ENCODE results near the gene LAPTM4A. TPM values are rescaled to one million over a fixed set of nuclear protein-coding genes. Genes with fewer than 3 reads are reported as not detected.

LAPTM4A gene
- total RNA-seq (ENCODE audit: low replicate concordance) = 90.2 and 251 TPM in 2 replicates

- peak; percentile 5 for TF ChIP-seq CTCF (IDR thresholded peaks at IDR 0.05; ENCODE audit: insufficient read depth, low read length)
- DNase-seq (ENCODE audit: low read depth) = peak; percentile 100
- H3K4me3 ChIP-seq (ENCODE audit: low read depth, low read length) = peak within 1 kb of the TSS; percentile 95
Measured at GRCh38 chr2:20051532-20052228, at the start of gene LAPTM4A. Gene LAPTM4A (minus strand): TSS chr2:20051628. CDS start chr2:20051520, 108 bp downstream.

- TF ChIP-seq CTCF (IDR thresholded peaks at IDR 0.05; ENCODE audit: insufficient read depth, low read length) = no peak
- DNase-seq (ENCODE audit: low read depth) = no peak
- H3K4me3 ChIP-seq (ENCODE audit: low read depth, low read length) = no peak overlapping the region
Measured at GRCh38 chr2:20100711-20101110, 49.3 kb upstream of the LAPTM4A start.

GRCh38 chr2:20099780-20100179 is 48.4 kb upstream of the LAPTM4A start:
- no peak for DNase-seq (ENCODE audit: low read depth)
- TF ChIP-seq CTCF (IDR thresholded peaks at IDR 0.05; ENCODE audit: insufficient read depth, low read length) = no peak
- no peak overlapping the region for H3K4me3 ChIP-seq (ENCODE audit: low read depth, low read length)

GRCh38 chr2:20097889-20098714 is 46.7 kb upstream of the LAPTM4A start:
- peak; percentile 90 for TF ChIP-seq CTCF (IDR thresholded peaks at IDR 0.05; ENCODE audit: insufficient read depth, low read length)
- peak; percentile 89 for DNase-seq (ENCODE audit: low read depth)
- H3K4me3 ChIP-seq (ENCODE audit: low read depth, low read length) = no peak overlapping the region

- DNase-seq (ENCODE audit: low read depth) = no peak
- no peak overlapping the region for H3K4me3 ChIP-seq (ENCODE audit: low read depth, low read length)
- no peak for TF ChIP-seq CTCF (IDR thresholded peaks at IDR 0.05; ENCODE audit: insufficient read depth, low read length)
Measured at GRCh38 chr2:20095469-20095868, 44.0 kb upstream of the LAPTM4A start.

- no peak for DNase-seq (ENCODE audit: low read depth)
- no peak for TF ChIP-seq CTCF (IDR thresholded peaks at IDR 0.05; ENCODE audit: insufficient read depth, low read length)
- H3K4me3 ChIP-seq (ENCODE audit: low read depth, low read length) = no peak overlapping the region
Measured at GRCh38 chr2:20094955-20095354, 43.5 kb upstream of the LAPTM4A start.

All from fibroblast of the aortic adventitia (primary cell).